HG03354 (cell line): ENCODE data around the gene CHCHD1.
"Not testable (repeated sequence)": the region's sequence is repeated elsewhere in the genome, so short reads cannot be mapped to it uniquely, and the experiment has no call there.

ENCODE experiments used
- ATAC-seq: cut with Tn5 transposase; IDR thresholded peaks from one replicate; pipeline ENCODE4 v1.9.1; 2021; ENCODE audit warnings: mild to moderate bottlenecking; ENCODE audit not compliant: unreplicated experiment, poor library complexity, severe bottlenecking

The CHCHD1 gene

DNA sequence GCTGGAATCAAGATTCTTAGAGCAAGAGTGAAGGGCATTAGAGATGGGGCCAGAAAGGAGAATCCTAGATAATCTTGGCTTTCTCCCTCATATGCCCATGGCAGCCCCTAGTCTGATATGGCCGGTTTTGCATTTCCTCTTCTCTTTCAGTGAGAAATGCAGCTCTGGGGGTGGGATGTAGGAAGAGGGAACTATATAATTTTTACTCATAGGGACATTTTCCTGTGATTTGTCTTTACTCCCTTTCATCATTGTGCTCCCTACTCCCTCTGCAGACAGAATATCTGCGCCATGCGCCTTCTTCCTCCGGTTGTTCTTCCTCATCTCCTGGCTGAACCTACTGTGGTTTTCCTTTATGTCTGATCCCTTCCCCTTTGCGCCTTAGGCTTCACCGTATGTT lies 16.8 kb upstream of the CHCHD1 start:
- ATAC-seq: no peak

- no peak for ATAC-seq
These were observed 13.0 kb upstream of the CHCHD1 start for GRCh38 chr10:73768881-73769280.

DNA sequence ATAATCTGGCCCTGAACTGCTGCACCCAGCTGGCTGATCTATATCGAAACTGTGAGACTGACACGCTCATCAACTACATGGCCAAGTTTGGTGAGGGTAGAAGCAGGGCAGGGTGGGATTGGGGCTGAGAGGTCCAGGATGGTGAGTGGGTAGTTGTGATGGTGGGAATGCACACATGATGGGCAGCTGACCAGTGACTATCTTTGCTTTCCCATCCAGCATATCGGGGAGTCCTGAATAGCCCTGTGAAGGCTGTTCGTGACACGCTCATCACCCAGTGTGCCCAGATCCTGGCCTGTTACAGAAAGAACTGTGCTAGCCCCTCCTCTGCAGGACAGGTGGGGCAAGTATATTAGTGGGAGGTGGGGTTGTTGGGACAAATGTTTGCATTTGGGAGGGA lies 12.5 kb upstream of the CHCHD1 start:
- ATAC-seq: no peak

DNA sequence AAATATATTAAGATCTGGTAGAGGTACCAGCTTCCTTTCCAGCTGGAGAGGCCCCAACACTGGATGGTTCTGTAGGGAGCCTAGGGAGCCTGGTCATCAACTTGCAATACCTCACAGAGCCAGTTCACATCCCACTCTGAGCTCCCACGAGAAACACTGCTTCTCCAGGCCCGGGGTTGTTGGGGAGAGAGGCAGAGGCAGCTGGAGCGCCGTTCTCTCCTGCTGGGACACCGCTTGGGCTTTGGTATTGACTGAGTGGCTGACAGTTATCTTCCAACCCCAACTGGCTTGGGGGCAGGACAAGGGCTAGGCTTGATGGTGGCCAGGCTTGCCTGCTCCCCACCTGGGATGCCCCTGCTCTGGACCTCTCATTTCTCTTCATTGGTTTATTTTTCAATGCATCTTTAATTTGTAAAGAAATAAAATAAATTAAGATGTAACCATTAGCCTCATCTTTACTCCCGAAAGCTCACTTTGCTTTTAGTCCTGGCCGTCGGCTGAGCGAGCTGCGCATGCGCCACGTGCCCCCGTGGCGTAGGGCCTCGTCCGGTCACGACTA lies 10.0 kb upstream of the CHCHD1 start:
- peak; percentile 56 for ATAC-seq

GRCh38 chr10:73772281-73773151 lies 9.3 kb upstream of the CHCHD1 start:
- ATAC-seq: peak; percentile 64

- peak; percentile 7 for ATAC-seq
These were observed 8.5 kb upstream of the CHCHD1 start for GRCh38 chr10:73773152-73773879.

- ATAC-seq: no peak
These were observed 7.2 kb upstream of the CHCHD1 start for GRCh38 chr10:73774637-73775036.

- ATAC-seq: no peak
These were observed 2.8 kb upstream of the CHCHD1 start for GRCh38 chr10:73779018-73779417.

DNA sequence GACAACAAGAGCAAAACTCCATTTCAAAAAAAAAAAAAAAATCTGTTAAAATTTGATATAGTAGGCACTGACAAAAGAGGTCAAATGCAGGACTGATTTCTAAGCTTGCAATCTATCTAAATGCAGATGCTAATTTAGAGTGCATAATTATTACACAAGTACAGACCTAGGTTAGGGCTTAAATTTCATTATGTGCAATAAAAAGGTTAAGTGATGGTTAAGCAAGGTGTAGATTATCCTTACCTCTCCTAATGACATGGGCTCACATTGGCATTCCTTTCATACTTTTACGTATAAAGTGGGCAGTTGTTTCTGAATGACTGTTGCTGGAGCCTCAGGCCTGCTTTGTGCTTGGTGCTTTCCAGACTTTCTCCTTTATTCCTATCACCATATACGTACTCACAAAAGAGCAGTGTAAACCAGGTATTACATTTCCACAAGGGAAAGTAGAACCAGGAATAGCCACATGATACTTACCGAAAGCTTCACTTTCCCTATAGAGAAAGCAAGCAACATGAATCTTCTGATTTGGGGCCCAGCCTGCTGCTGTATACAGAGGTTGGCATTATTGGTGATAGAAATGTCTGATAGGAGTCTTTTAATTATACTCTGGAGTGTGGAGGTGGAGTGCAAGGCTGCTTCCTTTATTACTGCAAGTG lies 2.2 kb upstream of the CHCHD1 start:
- no peak for ATAC-seq

- no peak for ATAC-seq
These were observed 1.5 kb upstream of the CHCHD1 start for GRCh38 chr10:73780301-73780700.

DNA sequence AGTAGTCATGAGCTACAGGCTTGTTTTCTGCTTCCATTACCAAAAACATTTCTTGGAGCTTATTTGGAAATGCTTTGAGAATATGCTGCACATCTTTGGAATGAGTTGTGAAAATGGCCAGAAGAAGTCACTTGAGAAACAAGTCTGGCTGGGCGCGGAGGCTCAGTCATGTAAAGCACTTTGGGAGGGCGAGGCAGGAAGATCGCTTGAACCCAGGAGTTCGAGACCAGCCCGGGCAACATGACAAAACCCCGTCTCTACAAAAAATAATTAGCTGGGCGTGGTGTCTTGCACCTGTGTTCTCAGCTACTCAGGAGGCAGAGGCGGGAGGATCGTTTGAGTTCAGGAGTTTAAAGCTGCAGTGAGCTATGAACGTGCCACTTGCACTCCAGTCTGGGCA lies 882 bp upstream of the CHCHD1 start:
- ATAC-seq: no peak

- no peak for ATAC-seq
These were observed 335 bp upstream of the CHCHD1 start for GRCh38 chr10:73781548-73781878.

DNA sequence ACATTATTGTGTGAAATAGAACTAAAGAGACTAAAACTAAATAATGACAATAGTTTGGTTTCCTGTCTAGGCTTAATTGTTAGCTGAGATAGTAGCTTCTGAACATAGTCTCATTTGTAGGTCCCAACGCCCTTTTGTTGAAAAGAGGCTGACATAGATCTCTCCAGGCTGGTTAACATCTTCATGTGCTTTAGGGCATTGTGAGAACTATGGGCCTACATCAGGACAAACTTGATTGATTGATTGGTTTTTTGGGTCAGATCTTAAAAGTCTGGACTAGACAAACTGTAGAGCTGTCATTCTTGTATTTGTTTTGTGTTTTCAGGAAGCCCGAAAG lies 869 bp downstream of the CHCHD1 start:
- no peak for ATAC-seq

- ATAC-seq: peak; percentile 83
These were observed 3.4 kb downstream of the CHCHD1 start, which contains the start of gene ZSWIM8 for GRCh38 chr10:73785211-73785720. TSS of gene ZSWIM8 (plus strand) at chr10:73785606. CDS start at chr10:73785879, 273 bp downstream.

DNA sequence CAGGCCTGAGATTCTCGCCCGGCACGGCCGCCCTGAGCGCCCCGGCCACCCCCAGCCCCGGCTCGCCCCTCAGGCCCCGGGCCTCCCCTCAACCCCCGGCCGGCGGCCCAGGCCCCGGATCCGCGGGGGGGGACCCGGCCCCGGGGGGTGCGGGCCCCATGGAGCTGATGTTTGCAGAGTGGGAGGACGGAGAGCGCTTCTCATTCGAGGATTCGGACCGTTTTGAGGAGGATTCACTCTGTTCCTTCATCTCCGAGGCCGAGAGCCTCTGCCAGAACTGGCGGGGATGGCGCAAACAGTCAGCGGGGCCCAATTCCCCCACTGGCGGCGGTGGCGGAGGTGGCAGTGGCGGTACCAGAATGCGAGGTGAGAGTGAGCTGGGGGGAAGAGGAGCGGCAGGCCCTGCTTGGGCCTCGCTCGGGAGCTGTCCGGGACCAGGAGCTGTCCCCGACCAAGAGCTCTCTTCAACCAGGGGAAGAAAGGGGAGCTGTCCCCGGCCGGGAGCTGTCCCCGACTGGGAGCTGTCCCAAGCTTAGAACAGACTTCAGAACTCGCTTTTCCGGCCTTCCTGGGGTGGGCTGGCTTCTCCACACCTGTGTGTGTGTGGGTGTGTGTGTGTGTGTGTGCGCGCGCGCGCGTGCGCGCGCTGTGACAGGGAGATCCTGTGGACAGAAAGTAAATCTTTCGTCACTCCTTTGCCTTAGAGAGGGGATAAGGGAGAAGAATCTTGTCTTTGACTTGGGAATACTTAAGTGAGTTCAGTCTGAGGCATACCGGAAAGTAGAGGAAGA lies 4.1 kb downstream of the CHCHD1 start:
- ATAC-seq: peak; percentile 23

DNA sequence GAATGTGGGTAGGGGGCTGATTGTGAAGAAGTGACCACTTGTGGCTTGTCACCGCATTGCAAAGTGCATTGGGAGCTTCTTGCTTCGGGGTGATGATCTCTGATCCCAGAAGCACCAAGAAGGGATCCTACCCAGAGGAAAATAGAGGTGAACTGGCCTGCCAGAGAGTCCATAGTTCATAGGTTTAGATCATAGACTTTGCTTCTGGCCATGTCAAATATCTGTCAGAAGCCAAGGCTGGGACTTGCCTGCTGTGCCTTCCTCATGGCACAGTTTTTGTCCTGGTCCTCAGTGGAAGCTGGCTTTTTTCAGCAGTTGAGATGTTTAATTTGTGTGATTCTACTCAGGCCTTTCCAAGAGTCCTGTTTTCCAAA lies 4.7 kb downstream of the CHCHD1 start:
- ATAC-seq: no peak

DNA sequence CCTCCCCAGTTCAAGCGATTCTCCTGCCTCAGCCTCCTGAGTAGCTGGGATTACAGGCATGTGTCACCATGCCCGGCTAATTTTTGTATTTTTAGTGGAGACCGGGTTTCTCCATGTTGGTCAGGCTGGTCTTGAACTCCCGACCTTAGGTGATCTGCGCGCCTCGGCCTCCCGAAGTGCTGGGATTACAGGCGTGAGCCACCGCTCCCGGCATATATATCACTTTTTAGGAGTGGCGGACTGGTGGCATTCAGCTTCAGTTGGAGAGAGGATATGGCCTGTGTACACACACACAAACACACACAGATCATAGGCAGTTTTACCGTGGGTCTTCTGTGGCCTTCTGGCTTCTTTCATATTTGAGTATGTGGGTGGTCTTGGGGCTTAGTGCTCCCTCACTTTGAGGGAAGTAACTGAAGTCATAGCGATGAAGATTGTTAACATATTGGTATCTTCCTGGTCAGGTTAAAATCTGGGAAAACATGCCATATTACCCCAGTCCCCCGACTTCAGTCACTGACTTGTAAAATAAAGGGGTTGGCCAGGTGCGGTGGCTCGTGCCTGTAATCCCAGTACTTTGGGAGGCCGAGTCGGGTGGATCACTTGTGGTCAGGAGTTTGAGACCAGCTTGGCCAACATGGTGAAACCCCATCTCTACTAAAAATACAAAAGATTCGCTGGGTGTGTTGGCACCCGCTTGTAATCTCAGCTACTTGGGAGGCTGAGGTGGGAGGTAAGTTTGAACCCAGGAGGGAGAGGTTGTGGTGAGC lies 5.4 kb downstream of the CHCHD1 start:
- ATAC-seq: not testable (repeated sequence)

DNA sequence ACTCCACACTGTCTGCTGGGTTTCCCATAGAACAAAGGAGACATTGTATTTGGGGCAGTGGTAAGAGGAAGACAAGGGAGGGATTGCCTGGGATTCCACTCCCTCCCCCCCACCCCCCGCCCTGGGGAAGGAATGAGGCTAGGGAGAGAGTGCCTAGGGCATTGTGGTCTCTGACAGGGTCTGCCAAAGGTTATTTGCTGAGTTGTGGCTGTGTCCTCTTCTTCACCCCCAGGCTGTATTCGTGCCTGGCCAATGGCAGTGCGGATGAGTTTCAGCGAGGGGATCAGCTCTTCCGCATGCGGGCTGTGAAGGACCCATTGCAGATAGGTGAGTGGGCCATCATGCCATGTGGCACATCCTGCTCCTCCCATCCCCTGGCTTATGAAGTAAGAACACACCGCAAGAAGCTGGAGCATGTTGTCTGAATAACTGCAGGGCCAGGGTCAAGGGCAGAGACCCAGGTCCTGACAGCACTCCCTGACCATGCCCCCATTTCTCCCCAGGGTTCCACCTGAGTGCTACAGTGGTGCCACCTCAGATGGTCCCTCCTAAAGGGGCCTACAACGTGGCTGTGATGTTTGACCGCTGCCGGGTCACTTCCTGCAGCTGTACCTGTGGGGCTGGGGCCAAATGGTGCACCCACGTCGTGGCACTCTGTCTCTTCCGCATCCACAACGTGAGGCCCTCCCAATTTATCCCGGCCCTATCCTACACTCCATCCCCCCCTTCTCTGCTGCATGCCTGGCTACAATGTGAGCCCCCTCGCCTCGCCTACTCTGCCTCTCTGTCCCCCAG lies 7.2 kb downstream of the CHCHD1 start:
- no peak for ATAC-seq
